ENCODE measurements around the gene KCNG3. TPM values are rescaled to one million over a fixed set of nuclear protein-coding genes. Genes with fewer than 3 reads are reported as not detected.

Gene KCNG3, protein sequence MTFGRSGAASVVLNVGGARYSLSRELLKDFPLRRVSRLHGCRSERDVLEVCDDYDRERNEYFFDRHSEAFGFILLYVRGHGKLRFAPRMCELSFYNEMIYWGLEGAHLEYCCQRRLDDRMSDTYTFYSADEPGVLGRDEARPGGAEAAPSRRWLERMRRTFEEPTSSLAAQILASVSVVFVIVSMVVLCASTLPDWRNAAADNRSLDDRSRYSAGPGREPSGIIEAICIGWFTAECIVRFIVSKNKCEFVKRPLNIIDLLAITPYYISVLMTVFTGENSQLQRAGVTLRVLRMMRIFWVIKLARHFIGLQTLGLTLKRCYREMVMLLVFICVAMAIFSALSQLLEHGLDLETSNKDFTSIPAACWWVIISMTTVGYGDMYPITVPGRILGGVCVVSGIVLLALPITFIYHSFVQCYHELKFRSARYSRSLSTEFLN
- 0.16 and 0.31 TPM in 2 replicates for total RNA-seq
- long read RNA-seq: 0 reads

DNA sequence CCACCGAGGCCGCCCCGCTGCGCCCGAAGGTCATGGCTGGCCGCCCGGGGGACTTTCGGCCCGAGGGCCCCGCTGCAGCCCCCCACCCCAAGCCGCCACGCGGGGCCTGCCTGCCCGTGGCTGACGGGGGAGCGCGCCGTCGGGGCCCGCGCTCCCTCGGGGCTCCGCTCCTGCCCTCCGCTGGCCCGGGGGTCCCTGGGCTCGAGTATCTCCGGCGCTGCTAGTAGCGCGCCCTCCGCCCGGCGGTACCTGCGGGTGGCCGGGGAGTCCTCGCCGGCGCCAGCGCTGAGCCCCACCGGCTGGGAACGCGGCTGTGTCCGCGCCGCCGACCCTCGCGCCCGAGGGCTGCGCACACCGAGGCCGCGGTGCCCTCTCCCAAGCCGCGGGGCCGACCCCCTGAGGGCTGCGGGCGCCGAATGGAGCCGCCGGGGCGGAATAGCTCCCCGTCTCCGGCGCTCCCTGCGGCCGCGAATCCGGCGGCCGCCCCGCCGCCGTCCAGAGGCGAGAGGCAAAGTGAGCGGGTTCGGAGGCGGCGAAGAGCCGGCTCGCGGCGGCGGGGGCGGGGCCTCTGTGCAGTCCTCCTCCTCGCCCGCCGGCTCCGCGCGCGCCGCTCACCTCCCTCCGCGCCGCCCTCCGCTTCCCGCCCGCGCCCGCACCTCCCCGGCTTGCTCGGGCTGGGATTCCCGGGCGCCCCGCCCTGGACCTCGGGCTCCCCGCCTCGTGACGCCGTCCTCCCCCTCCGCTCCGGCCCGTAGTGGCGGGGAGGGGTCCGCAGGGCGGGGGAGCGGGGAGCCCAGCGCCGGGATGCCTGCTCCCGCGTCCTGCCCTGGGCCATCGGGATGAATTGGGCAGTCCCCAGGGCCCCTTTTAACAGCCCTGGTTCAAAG is at the start of gene KCNG3:
KCNG3 (minus strand) TSS at position 515 of the 887 bp plus-strand sequence; CDS start at position 34, 481 bp downstream.
- Mint-ChIP-seq H3K9me3 (ENCODE audit: low read depth) (no peaks in the 10 kb centered on the region), H3K4me1 (ENCODE audit: low read depth) (peaks cover 10% of the 10 kb centered on the region), H3K27ac (peak within 1 kb of the TSS; percentile 84), H3K27me3 (peaks cover 56% of the 10 kb centered on the region), H3K4me3 (ENCODE audit: low read depth) (peak within 1 kb of the TSS; percentile 77), H3K36me3 (ENCODE audit: insufficient read depth) (no peaks in the 10 kb centered on the region)
- TF ChIP-seq, protein P1, sequence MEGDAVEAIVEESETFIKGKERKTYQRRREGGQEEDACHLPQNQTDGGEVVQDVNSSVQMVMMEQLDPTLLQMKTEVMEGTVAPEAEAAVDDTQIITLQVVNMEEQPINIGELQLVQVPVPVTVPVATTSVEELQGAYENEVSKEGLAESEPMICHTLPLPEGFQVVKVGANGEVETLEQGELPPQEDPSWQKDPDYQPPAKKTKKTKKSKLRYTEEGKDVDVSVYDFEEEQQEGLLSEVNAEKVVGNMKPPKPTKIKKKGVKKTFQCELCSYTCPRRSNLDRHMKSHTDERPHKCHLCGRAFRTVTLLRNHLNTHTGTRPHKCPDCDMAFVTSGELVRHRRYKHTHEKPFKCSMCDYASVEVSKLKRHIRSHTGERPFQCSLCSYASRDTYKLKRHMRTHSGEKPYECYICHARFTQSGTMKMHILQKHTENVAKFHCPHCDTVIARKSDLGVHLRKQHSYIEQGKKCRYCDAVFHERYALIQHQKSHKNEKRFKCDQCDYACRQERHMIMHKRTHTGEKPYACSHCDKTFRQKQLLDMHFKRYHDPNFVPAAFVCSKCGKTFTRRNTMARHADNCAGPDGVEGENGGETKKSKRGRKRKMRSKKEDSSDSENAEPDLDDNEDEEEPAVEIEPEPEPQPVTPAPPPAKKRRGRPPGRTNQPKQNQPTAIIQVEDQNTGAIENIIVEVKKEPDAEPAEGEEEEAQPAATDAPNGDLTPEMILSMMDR (IDR thresholded peaks at IDR 0.05; ENCODE audit: unreplicated experiment): no peak
- DNase-seq (ENCODE audit: low spot score, unreplicated experiment): peak; percentile 52

DNA sequence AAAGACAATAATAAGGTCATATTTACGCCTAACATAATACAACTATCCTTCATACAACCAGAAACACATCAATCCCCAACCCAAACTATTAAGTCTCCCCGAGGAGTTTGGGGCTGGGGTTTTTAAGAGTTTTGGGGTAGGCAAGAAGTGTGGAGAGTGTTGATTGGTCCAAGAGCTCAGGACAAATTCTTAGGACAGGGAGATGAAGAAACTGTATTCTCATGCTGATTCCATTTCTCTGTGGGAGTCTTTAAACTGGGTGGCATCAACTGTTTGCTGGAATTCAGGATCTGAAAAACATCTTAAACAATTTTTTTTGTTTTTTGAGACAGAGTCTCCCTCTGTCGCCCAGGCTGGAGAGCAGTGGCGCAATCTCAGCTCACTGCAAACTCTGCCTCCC is 49.1 kb upstream of the KCNG3 start:
- Mint-ChIP-seq H3K9me3 (ENCODE audit: low read depth) (no peaks in the 10 kb centered on the region), H3K4me3 (ENCODE audit: low read depth) (no peak overlapping the region), H3K36me3 (ENCODE audit: insufficient read depth) (no peaks in the 10 kb centered on the region), H3K4me1 (ENCODE audit: low read depth) (peaks cover 9% of the 10 kb centered on the region), H3K27ac (no peak overlapping the region), H3K27me3 (peaks cover 4% of the 10 kb centered on the region)
- TF ChIP-seq, protein P1 (IDR thresholded peaks at IDR 0.05; ENCODE audit: unreplicated experiment): no peak
- no peak for DNase-seq (ENCODE audit: low spot score, unreplicated experiment)

DNA sequence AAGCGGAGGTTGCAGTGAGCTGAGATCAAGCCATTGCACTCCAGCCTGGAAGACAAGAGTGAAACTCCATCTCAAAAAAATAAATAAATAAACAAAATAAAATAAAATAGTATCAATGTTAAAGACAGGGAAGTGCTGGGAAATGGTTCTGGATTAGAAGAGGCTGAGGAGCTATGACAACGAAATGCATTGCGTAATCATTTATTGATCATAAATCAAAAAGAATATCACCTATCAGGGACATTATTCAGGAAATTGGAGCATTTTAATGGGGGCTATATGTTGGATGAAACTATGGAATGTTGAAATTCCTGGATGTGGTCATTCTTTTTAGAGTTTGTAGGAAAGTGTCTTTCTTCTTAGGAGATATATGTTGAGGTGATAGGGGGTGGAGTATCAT is 43.7 kb upstream of the KCNG3 start:
- Mint-ChIP-seq H3K27me3 (no peaks in the 10 kb centered on the region), H3K36me3 (ENCODE audit: insufficient read depth) (peaks cover 1% of the 10 kb centered on the region), H3K4me1 (ENCODE audit: low read depth) (no peaks in the 10 kb centered on the region), H3K9me3 (ENCODE audit: low read depth) (peaks cover 4% of the 10 kb centered on the region), H3K27ac (no peak overlapping the region), H3K4me3 (ENCODE audit: low read depth) (no peak overlapping the region)
- DNase-seq (ENCODE audit: low spot score, unreplicated experiment): no peak
- TF ChIP-seq, protein P1 (IDR thresholded peaks at IDR 0.05; ENCODE audit: unreplicated experiment): no peak

DNA sequence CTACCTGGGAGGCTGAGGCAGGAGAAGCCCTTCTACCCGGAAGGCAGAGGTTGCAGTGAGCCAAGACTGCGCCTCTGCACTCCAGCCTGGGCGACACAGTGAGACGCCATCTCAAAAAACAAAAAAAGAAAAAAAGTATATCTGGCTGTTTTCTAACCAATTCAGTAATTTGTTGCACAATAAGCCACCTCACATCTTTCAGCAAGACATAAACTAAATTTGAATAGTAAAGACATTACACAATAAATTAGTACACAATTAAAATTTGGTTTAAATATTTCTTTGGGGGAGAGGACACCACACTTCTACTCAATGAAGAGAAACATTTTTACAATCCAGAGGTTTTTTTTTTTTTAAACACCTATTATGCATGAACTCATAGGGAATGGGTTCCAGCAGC is 38.6 kb upstream of the KCNG3 start:
- Mint-ChIP-seq H3K9me3 (ENCODE audit: low read depth) (no peaks in the 10 kb centered on the region), H3K4me3 (ENCODE audit: low read depth) (no peak overlapping the region), H3K36me3 (ENCODE audit: insufficient read depth) (no peaks in the 10 kb centered on the region), H3K27ac (no peak overlapping the region), H3K4me1 (ENCODE audit: low read depth) (no peaks in the 10 kb centered on the region), H3K27me3 (no peaks in the 10 kb centered on the region)
- DNase-seq (ENCODE audit: low spot score, unreplicated experiment): no peak
- TF ChIP-seq, protein P1 (IDR thresholded peaks at IDR 0.05; ENCODE audit: unreplicated experiment): no peak

DNA sequence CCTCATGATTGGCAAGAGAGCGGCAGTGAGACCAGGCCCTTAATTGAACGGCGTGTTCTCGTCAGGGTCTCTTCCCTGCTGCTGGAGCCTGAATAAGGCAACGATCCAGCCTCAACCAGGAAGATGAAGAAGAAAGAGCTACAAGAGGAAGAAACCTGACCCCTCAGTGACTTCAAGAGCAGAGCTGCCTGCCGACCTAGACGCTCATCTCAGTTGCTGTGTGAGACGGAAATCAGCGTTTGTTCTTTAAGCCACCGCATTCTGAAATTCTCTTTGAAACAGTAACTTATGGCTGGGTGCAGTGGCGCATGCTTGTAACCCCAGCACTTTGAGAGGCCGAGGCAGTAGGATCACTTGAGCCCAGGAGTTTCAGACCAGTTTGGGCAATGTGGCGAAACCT is 29.6 kb upstream of the KCNG3 start:
- no peak for DNase-seq (ENCODE audit: low spot score, unreplicated experiment)
- TF ChIP-seq, protein P1 (IDR thresholded peaks at IDR 0.05; ENCODE audit: unreplicated experiment): no peak
- no peak overlapping the region for H3K4me3 Mint-ChIP-seq (ENCODE audit: low read depth)

More for the DNA sequence above, 29.6 kb upstream of the KCNG3 start:
- Mint-ChIP-seq H3K27ac (no peak overlapping the region), H3K4me1 (ENCODE audit: low read depth) (no peaks in the 10 kb centered on the region), H3K36me3 (ENCODE audit: insufficient read depth) (no peaks in the 10 kb centered on the region), H3K9me3 (ENCODE audit: low read depth) (no peaks in the 10 kb centered on the region), H3K27me3 (no peaks in the 10 kb centered on the region)
